H9 (cell line): ENCODE results near the gene RFWD3. TPM values are rescaled to one million over a fixed set of nuclear protein-coding genes. Genes with fewer than 3 reads are reported as not detected.
A peak's percentile ranks its signal among the peaks of the same experiment; 100 is the strongest.

ENCODE experiments used
- DNase-seq: peaks from one replicate; pipeline ENCODE4 v3.0.0-alpha.2; 2017
- H2AFZ ChIP-seq: one replicate; pipeline ENCODE4 v1.6.1; 2013; ENCODE audit warnings: mild to moderate bottlenecking, low read length, control low read depth, moderate library complexity
- H2AK5ac ChIP-seq: 2 replicates; pipeline ENCODE4 v1.6.1; 2013; ENCODE audit warnings: low read length, control low read depth, mixed read lengths; ENCODE audit not compliant: insufficient read length
- H2BK120ac ChIP-seq: one replicate; pipeline ENCODE4 v1.6.1; 2013; ENCODE audit warnings: low read depth, mild to moderate bottlenecking, low read length, control low read depth, inconsistent platforms; ENCODE audit not compliant: poor library complexity, severe bottlenecking
- H2BK12ac ChIP-seq: 2 replicates; pipeline ENCODE4 v1.6.1; 2013; ENCODE audit warnings: low read length, control low read depth, mixed read lengths, low read depth; ENCODE audit not compliant: insufficient read length
- H2BK15ac ChIP-seq: 2 replicates; pipeline ENCODE4 v1.6.1; 2013; ENCODE audit warnings: low read depth, low read length, control low read depth
- H2BK20ac ChIP-seq: one replicate; pipeline ENCODE4 v1.6.1; 2013; ENCODE audit warnings: low read depth, mild to moderate bottlenecking, low read length, control low read depth, inconsistent platforms; ENCODE audit not compliant: poor library complexity, severe bottlenecking
- H2BK5ac ChIP-seq: 2 replicates; pipeline ENCODE4 v1.6.1; 2013; ENCODE audit warnings: low read length, control low read depth, mixed read lengths; ENCODE audit not compliant: insufficient read length
- H3K14ac ChIP-seq: 2 replicates; pipeline ENCODE4 v1.6.1; 2013; ENCODE audit warnings: low read length, control low read depth; ENCODE audit not compliant: insufficient read depth
- H3K18ac ChIP-seq: 2 replicates; pipeline ENCODE4 v1.6.1; 2013; ENCODE audit warnings: low read depth, mild to moderate bottlenecking, mixed read lengths, low read length, control low read depth; ENCODE audit not compliant: insufficient read length
- H3K23ac ChIP-seq: 2 replicates; pipeline ENCODE4 v1.6.1; 2013; ENCODE audit warnings: low read length, control low read depth, mixed read lengths, low read depth; ENCODE audit not compliant: insufficient read length
- H3K23me2 ChIP-seq: 2 replicates; pipeline ENCODE4 v1.6.1; 2013; ENCODE audit warnings: low read depth, mild to moderate bottlenecking, mixed read lengths, low read length, control low read depth; ENCODE audit not compliant: insufficient read length, poor library complexity, severe bottlenecking
- H3K27ac ChIP-seq: 2 replicates; pipeline ENCODE4 v1.5.1; 2013; ENCODE audit warnings: low read length, control low read depth, mixed read lengths, low read depth; ENCODE audit not compliant: insufficient read length
- H3K27me3 ChIP-seq: 2 replicates; pipeline ENCODE4 v1.6.1; 2013; ENCODE audit warnings: low read length, control low read depth, inconsistent platforms; ENCODE audit not compliant: insufficient read depth
- H3K4ac ChIP-seq: 2 replicates; pipeline ENCODE4 v1.6.1; 2013; ENCODE audit warnings: low read depth, mild to moderate bottlenecking, control low read depth, inconsistent platforms, low read length, moderate library complexity
- H3K4me1 ChIP-seq: 2 replicates; pipeline ENCODE4 v1.6.1; 2013; ENCODE audit warnings: low read length, control low read depth, inconsistent platforms; ENCODE audit not compliant: insufficient read depth
- H3K4me2 ChIP-seq: 2 replicates; pipeline ENCODE4 v1.6.1; 2013; ENCODE audit warnings: low read length, control low read depth, mixed read lengths; ENCODE audit not compliant: insufficient read length, insufficient read depth
- H3K56ac ChIP-seq: 2 replicates; pipeline ENCODE4 v1.6.1; 2013; ENCODE audit warnings: low read depth, mild to moderate bottlenecking, mixed read lengths, low read length, control low read depth; ENCODE audit not compliant: insufficient read length
- H3K79me1 ChIP-seq: 2 replicates; pipeline ENCODE4 v1.6.1; 2013; ENCODE audit warnings: low read depth, mild to moderate bottlenecking, moderate library complexity, low read length, control low read depth, inconsistent platforms; ENCODE audit not compliant: insufficient read depth, poor library complexity, severe bottlenecking
- H3K79me2 ChIP-seq: 2 replicates; pipeline ENCODE4 v1.6.1; 2013; ENCODE audit warnings: low read length, control low read depth, inconsistent platforms; ENCODE audit not compliant: insufficient read depth
- H3K9ac ChIP-seq: 2 replicates; pipeline ENCODE4 v1.6.1; 2013; ENCODE audit warnings: low read length, control low read depth, mixed read lengths; ENCODE audit not compliant: insufficient read length; ENCODE audit errors: extremely low read depth
- H3K9me3 ChIP-seq: one replicate; pipeline ENCODE4 v1.6.1; 2013; ENCODE audit warnings: low read depth, low read length, inconsistent platforms; ENCODE audit not compliant: control insufficient read depth
- H3T11ph ChIP-seq: one replicate; pipeline ENCODE4 v1.6.1; 2013; ENCODE audit warnings: mild to moderate bottlenecking, low read length, control low read depth, inconsistent platforms
- H4K20me1 ChIP-seq: one replicate; pipeline ENCODE4 v1.6.1; 2013; ENCODE audit not compliant: control insufficient read depth, insufficient read length, insufficient read depth
- H4K5ac ChIP-seq: 2 replicates; pipeline ENCODE4 v1.6.1; 2013; ENCODE audit warnings: low read depth, mild to moderate bottlenecking, mixed read lengths, low read length, control low read depth; ENCODE audit not compliant: insufficient read length
- H4K8ac ChIP-seq: replicated peaks from 2 replicates; pipeline ENCODE4 v1.6.1; 2013; ENCODE audit warnings: low read length, control low read depth, mixed read lengths, low read depth; ENCODE audit not compliant: insufficient read length
- H4K91ac ChIP-seq: 2 replicates; pipeline ENCODE4 v1.6.1; 2013; ENCODE audit warnings: low read depth, mild to moderate bottlenecking, moderate library complexity, mixed read lengths, low read length, control low read depth; ENCODE audit not compliant: insufficient read length
- H3K27ac Mint-ChIP-seq, 3 experiments: 2 replicates in 2 of 3; 3 replicates in 1 of 3; pipeline ENCODE4 v1.8.0; 2020 to 2021; ENCODE audit warnings: mixed read lengths in 3 of 3, mild to moderate bottlenecking in 1 of 3, moderate library complexity in 1 of 3
- H3K27me3 Mint-ChIP-seq: 2 replicates; pipeline ENCODE4 v1.8.0; 2021; ENCODE audit warnings: low read depth, mild to moderate bottlenecking, moderate library complexity, mixed read lengths
- H3K36me3 Mint-ChIP-seq, 3 experiments: 2 replicates in 2 of 3; 3 replicates in 1 of 3; pipeline ENCODE4 v1.8.0; 2020 to 2021; ENCODE audit warnings: low read depth in 3 of 3, mixed read lengths in 3 of 3; ENCODE audit not compliant: insufficient read depth in 1 of 3
- H3K4me1 Mint-ChIP-seq, 2 experiments: 2 replicates each; pipeline ENCODE4 v1.8.0; 2020; ENCODE audit warnings: mixed read lengths in 2 of 2
- H3K4me3 Mint-ChIP-seq, 2 experiments: 2 replicates in 1 of 2; 3 replicates in 1 of 2; pipeline ENCODE4 v1.8.0; 2020 to 2021; ENCODE audit warnings: mild to moderate bottlenecking in 2 of 2, mixed read lengths in 2 of 2, moderate library complexity in 1 of 2
- H3K9me3 Mint-ChIP-seq, 2 experiments: 2 replicates in 1 of 2; 3 replicates in 1 of 2; pipeline ENCODE4 v1.8.0; 2020; ENCODE audit warnings: mild to moderate bottlenecking in 2 of 2, mixed read lengths in 2 of 2, moderate library complexity in 1 of 2
- CTCF ChIP-seq: fragments of 200-600 bp; sonication (generic); conservative IDR thresholded peaks from 3 replicates; pipeline ENCODE4 v1.8.0; 2021; ENCODE audit warnings: antibody characterized with exemption, mild to moderate bottlenecking
- WGBS: extraction: QIAGEN DNeasy Blood & Tissue Kit; methylation state at CpG from one replicate; pipeline ENCODE4 v1.1.7; 2013; ENCODE audit warnings: missing lambda C conversion rate, low lambda C conversion rate, mixed read lengths; ENCODE audit not compliant: insufficient read length; ENCODE audit errors: extremely low coverage; 5-methylcytosine and 5-hydroxymethylcytosine counted together
- total RNA-seq: library from RNA; stranded (reverse); gene quantifications from 2 replicates; pipeline ENCODE4 v1.2.1, GENCODE V29; 2021

RFWD3 gene
- total RNA-seq, 1 experiment from 2014 or later: 114 TPM

GRCh38 chr16:74711938-74712337, 45.3 kb upstream of the RFWD3 start:
- Histone ChIP-seq H3T11ph (no peak overlapping the region), H3K23ac (no peak overlapping the region), H2BK12ac (no peak overlapping the region), H2AK5ac (no peak overlapping the region), H3K79me1 (no peaks in the 10 kb centered on the region), H3K4me1 (no peaks in the 10 kb centered on the region), H3K14ac (no peak overlapping the region), H4K8ac (no peak overlapping the region), H2BK120ac (no peak overlapping the region), H3K4me2 (no peak overlapping the region), H3K18ac (no peak overlapping the region), H2BK15ac (no peak overlapping the region), H3K27ac (no peak overlapping the region), H3K27me3 (no peaks in the 10 kb centered on the region), H3K23me2 (no peaks in the 10 kb centered on the region), H2AFZ (no peak overlapping the region), H3K9me3 (no peaks in the 10 kb centered on the region), H4K5ac (no peak overlapping the region), H2BK5ac (no peak overlapping the region), H4K91ac (no peak overlapping the region), H3K4ac (no peak overlapping the region), H3K79me2 (no peaks in the 10 kb centered on the region), H3K9ac (no peak overlapping the region), H4K20me1 (no peaks in the 10 kb centered on the region), H2BK20ac (no peak overlapping the region), H3K56ac (no peak overlapping the region)
- no peak for TF ChIP-seq CTCF
- Mint-ChIP-seq H3K36me3 (no peaks in the 10 kb centered on the region; a peak in 1 of 7 replicates), H3K4me1 (peaks cover 2 to 12% of the 10 kb centered on the region in 2 experiments), H3K4me3 (no peak overlapping the region; a peak in 1 of 5 replicates), H3K27me3 (peaks cover 8% of the 10 kb centered on the region), H3K27ac (peak overlapping the region in 1 of 3 experiments; percentile 48; a peak in 1 of 7 replicates), H3K9me3 (no peaks in the 10 kb centered on the region)
- WGBS: no CpG with 5 or more reads among the region's 12 CpGs
- DNase-seq: no peak
